HUES64 (cell line): ENCODE data around the gene TLR6.

Experiments
- H3K27ac ChIP-seq: 2 replicates; pipeline ENCODE4 v1.7.0; 2013; ENCODE audit warnings: low read depth, low read length, inconsistent platforms
- H3K27me3 ChIP-seq: 2 replicates; pipeline ENCODE4 v1.6.1; 2013; ENCODE audit warnings: mild to moderate bottlenecking, low read length; ENCODE audit not compliant: insufficient read depth
- H3K36me3 ChIP-seq: 2 replicates; pipeline ENCODE4 v1.6.1; 2013; ENCODE audit warnings: mild to moderate bottlenecking, low read length; ENCODE audit not compliant: insufficient read depth
- H3K4me1 ChIP-seq: 2 replicates; pipeline ENCODE4 v1.6.1; 2013; ENCODE audit warnings: mild to moderate bottlenecking, low read length, moderate library complexity; ENCODE audit not compliant: insufficient read depth
- H3K4me3 ChIP-seq: 2 replicates; pipeline ENCODE4 v1.5.1; 2013; ENCODE audit warnings: mild to moderate bottlenecking, low read length, moderate library complexity
- H3K9ac ChIP-seq: 2 replicates; pipeline ENCODE4 v1.6.1; 2013; ENCODE audit warnings: mild to moderate bottlenecking, low read depth, low read length
- H3K9me3 ChIP-seq: 2 replicates; pipeline ENCODE4 v1.6.1; 2013; ENCODE audit warnings: low read depth, low read length; ENCODE audit not compliant: insufficient read depth
- WGBS: fragments of 150-250, 120-280 bp; methylation state at CpG from one replicate; pipeline ENCODE4 v1.1.7; 2013; ENCODE audit warnings: missing lambda C conversion rate; 5-methylcytosine and 5-hydroxymethylcytosine counted together

The TLR6 gene

GRCh38 chr4:38802561-38803355 lies 53.9 kb downstream of the TLR6 start:
- H3K27ac ChIP-seq, result no peak overlapping the region
- WGBS, result 95% methylated on average over 15 of the region's 15 CpGs
- H3K4me3 ChIP-seq, result no peak overlapping the region
- no peak overlapping the region for H3K9ac ChIP-seq
- no peaks in the 10 kb centered on the region for H3K27me3 ChIP-seq
- H3K9me3 ChIP-seq, result peaks cover 28% of the 10 kb centered on the region
- H3K36me3 ChIP-seq, result no peaks in the 10 kb centered on the region
- H3K4me1 ChIP-seq, result no peaks in the 10 kb centered on the region

GRCh38 chr4:38800961-38801450 lies 55.6 kb downstream of the TLR6 start:
- no peaks in the 10 kb centered on the region for H3K27me3 ChIP-seq
- H3K4me1 ChIP-seq, result no peaks in the 10 kb centered on the region
- no CpG with 5 or more reads among the region's 3 CpGs for WGBS
- H3K4me3 ChIP-seq, result no peak overlapping the region
- H3K27ac ChIP-seq, result no peak overlapping the region
- H3K9ac ChIP-seq, result no peak overlapping the region
- peaks cover 25% of the 10 kb centered on the region for H3K9me3 ChIP-seq
- no peaks in the 10 kb centered on the region for H3K36me3 ChIP-seq

- Histone ChIP-seq H3K9ac (no peak overlapping the region), H3K27me3 (no peaks in the 10 kb centered on the region), H3K36me3 (no peaks in the 10 kb centered on the region), H3K4me3 (no peak overlapping the region), H3K9me3 (peaks cover 20% of the 10 kb centered on the region), H3K4me1 (no peaks in the 10 kb centered on the region), H3K27ac (no peak overlapping the region)
- WGBS, result 96% methylated on average over 2 of the region's 2 CpGs
Measured at GRCh38 chr4:38800366-38800765, 56.3 kb downstream of the TLR6 start.

DNA sequence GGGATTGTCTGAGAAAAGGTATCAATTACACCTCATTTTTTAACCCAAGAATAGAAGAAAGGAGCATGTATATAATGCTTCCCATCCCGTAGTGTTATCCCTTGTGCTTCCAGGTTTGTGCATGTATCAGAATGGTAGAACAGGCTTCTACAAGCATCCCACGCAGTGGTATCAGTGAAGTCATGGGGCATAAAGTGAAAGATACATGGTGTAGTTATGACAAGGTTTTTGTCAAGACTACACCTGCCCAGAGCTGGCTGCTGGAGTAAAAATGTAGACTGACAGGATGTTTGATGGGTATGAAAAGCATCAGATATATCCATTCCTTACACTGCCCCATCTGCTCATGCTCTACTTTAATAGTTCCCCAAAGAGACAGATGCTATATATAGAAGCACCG lies 61.5 kb downstream of the TLR6 start:
- Histone ChIP-seq H3K9ac (no peak overlapping the region), H3K4me1 (no peaks in the 10 kb centered on the region), H3K36me3 (no peaks in the 10 kb centered on the region), H3K9me3 (no peaks in the 10 kb centered on the region), H3K4me3 (no peak overlapping the region), H3K27ac (no peak overlapping the region), H3K27me3 (no peaks in the 10 kb centered on the region)
- 93% methylated on average over 3 of the region's 3 CpGs for whole genome bisulfite sequencing

- Histone ChIP-seq H3K36me3 (no peaks in the 10 kb centered on the region), H3K27ac (no peak overlapping the region), H3K27me3 (no peaks in the 10 kb centered on the region), H3K4me3 (no peak overlapping the region), H3K4me1 (no peaks in the 10 kb centered on the region), H3K9me3 (no peaks in the 10 kb centered on the region), H3K9ac (no peak overlapping the region)
- 88% methylated on average over 2 of the region's 2 CpGs for WGBS
Measured at GRCh38 chr4:38794051-38794450, 62.6 kb downstream of the TLR6 start.

- no peaks in the 10 kb centered on the region for H3K27me3 ChIP-seq
Measured at GRCh38 chr4:38791010-38791409, 65.6 kb downstream of the TLR6 start.

DNA sequence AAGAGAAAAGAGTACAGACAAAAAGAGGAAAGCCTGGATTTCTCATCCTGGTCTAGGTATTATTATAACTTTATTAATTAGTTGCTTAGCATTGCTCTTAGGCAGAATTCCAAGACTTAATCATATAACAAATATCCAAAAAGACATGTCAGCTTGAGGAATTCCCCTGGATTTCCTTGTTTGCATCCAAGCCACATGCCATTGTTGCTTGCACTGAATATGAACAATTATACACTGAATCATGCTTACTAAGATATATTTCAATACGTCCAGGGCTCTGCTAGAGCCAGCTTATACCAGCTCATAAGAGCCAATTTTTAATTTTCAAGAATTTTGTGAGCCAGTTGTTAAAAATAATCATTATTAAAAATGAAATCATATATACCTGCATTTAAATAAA lies 68.3 kb downstream of the TLR6 start:
- Histone ChIP-seq H3K9ac (no peak overlapping the region), H3K27ac (no peak overlapping the region), H3K27me3 (no peaks in the 10 kb centered on the region), H3K9me3 (no peaks in the 10 kb centered on the region), H3K4me1 (no peaks in the 10 kb centered on the region), H3K4me3 (no peak overlapping the region), H3K36me3 (no peaks in the 10 kb centered on the region)
- WGBS, result 84% methylated on average over 1 of the region's 1 CpG

More at GRCh38 chr4:38791010-38791409, 65.6 kb downstream of the TLR6 start:
- H3K4me1 ChIP-seq, result no peaks in the 10 kb centered on the region
- no peak overlapping the region for H3K4me3 ChIP-seq
- no peaks in the 10 kb centered on the region for H3K9me3 ChIP-seq
- no peak overlapping the region for H3K9ac ChIP-seq
- no peak overlapping the region for H3K27ac ChIP-seq
- no peaks in the 10 kb centered on the region for H3K36me3 ChIP-seq
- 97% methylated on average over 2 of the region's 2 CpGs for WGBS

GRCh38 chr4:38787693-38788092 lies 68.9 kb downstream of the TLR6 start:
- Histone ChIP-seq H3K9me3 (no peaks in the 10 kb centered on the region), H3K4me3 (no peak overlapping the region), H3K4me1 (no peaks in the 10 kb centered on the region), H3K27ac (no peak overlapping the region), H3K36me3 (no peaks in the 10 kb centered on the region), H3K27me3 (no peaks in the 10 kb centered on the region), H3K9ac (no peak overlapping the region)
- WGBS, result 89% methylated on average over 4 of the region's 4 CpGs

DNA sequence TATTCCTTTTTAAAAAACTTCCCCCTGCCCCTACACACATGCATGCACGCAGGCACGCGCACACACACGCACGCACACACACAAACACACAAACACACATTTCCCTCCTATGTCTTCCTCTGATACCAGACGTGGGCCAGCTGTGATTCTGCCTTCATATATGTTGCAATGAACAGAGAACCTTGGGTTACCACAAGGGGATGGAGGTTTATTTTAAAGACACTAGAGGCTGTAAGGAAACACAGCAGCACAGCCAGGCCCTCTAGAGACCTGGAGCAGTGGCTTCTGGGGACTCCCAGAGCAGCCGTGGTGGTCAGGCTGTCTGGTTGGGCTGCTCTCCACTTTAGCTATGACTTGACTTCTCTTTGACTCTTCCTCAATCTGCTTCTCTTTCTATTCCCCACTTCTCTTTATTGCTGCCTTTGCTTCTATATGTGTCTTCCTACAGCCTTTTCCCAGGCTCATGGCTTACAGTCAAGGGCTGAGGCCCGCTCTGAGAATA lies 70.7 kb downstream of the TLR6 start:
- H3K4me1 ChIP-seq, result no peaks in the 10 kb centered on the region
- H3K9me3 ChIP-seq, result no peaks in the 10 kb centered on the region
- 92% methylated on average over 8 of the region's 8 CpGs for WGBS
- H3K27me3 ChIP-seq, result no peaks in the 10 kb centered on the region
- no peaks in the 10 kb centered on the region for H3K36me3 ChIP-seq
- H3K4me3 ChIP-seq, result no peak overlapping the region
- H3K9ac ChIP-seq, result no peak overlapping the region
- H3K27ac ChIP-seq, result no peak overlapping the region

- 92% methylated on average over 5 of the region's 6 CpGs for WGBS
Measured at GRCh38 chr4:38785041-38785790, 71.4 kb downstream of the TLR6 start.

DNA sequence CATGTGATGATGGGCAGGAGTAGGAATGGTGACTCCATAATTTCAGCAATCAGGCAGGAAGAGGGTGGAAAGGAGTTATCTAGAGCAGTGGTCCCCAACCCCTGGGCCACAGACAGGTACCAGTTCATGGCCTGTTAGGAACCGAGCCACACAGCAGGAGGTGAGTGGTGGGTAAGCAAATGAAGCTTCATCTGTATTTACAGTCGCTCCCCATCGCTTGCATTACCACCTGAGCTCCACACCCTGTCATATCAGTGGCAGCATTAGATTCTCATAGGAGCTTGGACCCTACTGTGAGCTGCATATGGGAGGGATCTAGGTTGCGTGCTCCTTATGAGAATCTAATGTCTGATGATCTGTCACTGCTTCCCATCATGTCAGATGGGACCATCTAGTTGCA lies 72.5 kb downstream of the TLR6 start:
- H3K4me3 ChIP-seq, result no peak overlapping the region
- no peaks in the 10 kb centered on the region for H3K4me1 ChIP-seq
- no peak overlapping the region for H3K27ac ChIP-seq
- no peaks in the 10 kb centered on the region for H3K27me3 ChIP-seq
- no peak overlapping the region for H3K9ac ChIP-seq
- no peaks in the 10 kb centered on the region for H3K9me3 ChIP-seq
- 87% methylated on average over 4 of the region's 4 CpGs for WGBS
- H3K36me3 ChIP-seq, result no peaks in the 10 kb centered on the region

More at GRCh38 chr4:38785041-38785790, 71.4 kb downstream of the TLR6 start:
- H3K27me3 ChIP-seq, result no peaks in the 10 kb centered on the region
- no peaks in the 10 kb centered on the region for H3K4me1 ChIP-seq
- no peaks in the 10 kb centered on the region for H3K36me3 ChIP-seq
- no peak overlapping the region for H3K9ac ChIP-seq
- no peak overlapping the region for H3K4me3 ChIP-seq
- H3K27ac ChIP-seq, result no peak overlapping the region
- H3K9me3 ChIP-seq, result no peaks in the 10 kb centered on the region
